ENCODE measurements around the gene MCCC2.
"Not testable (repeated sequence)": the region's sequence is repeated elsewhere in the genome, so short reads cannot be mapped to it uniquely, and the experiment has no call there.

GRCh38 chr5:71575588-71575987 lies 11.6 kb upstream of the MCCC2 start:
- not testable (repeated sequence) for TF ChIP-seq POLR2A (IDR thresholded peaks at IDR 0.05; ENCODE audit: extremely low read depth, insufficient read length); CTCF (IDR thresholded peaks at IDR 0.05; ENCODE audit: low read depth, low read length); MAX (IDR thresholded peaks at IDR 0.05; ENCODE audit: low read depth, low read length)
